GM10248 (cell line): ENCODE data around the gene ALKBH6.
A peak's percentile ranks its signal among the peaks of the same experiment; 100 is the strongest.

Source experiments
- CTCF ChIA-PET: fragments of 300-600 bp; sonication (Branson Sonifier 250); formaldehyde crosslinking; extraction: SDS; loops from one replicate; lab custom pipeline; 2021; ENCODE audit warnings: antibody characterized with exemption; lab: Yijun Ruan, JAX
- POLR2A ChIA-PET: fragments of 350-650 bp; sonication (Branson Sonifier 250); formaldehyde crosslinking; extraction: SDS; loops from one replicate; lab custom pipeline; 2020; ENCODE audit warnings: antibody characterized with exemption; lab: Yijun Ruan, JAX
- DNase-seq: peaks from one replicate; pipeline ENCODE4 v3.0.0; 2012; ENCODE audit errors: extremely low spot score
- CTCF ChIP-seq: IDR thresholded peaks from 2 replicates; pipeline ENCODE4 v1.5.1; 2012; ENCODE audit warnings: mild to moderate bottlenecking, low read depth; ENCODE audit errors: extremely low read depth, missing control alignments, control extremely low read depth

The ALKBH6 gene

GRCh38 chr19:36009220-36009619 lies 4.8 kb downstream of the ALKBH6 start:
- DNase-seq = peak; percentile 72
- no peak for TF ChIP-seq CTCF
- ChIA-PET POLR2A (interaction anchor here (0.6 kb wide), 1 partner anchor 76 kb away, joined by 3 read pairs; no protein-coding TSS in a partner anchor), CTCF (interaction anchor here (1.3 kb wide), 2 partner anchors 11 to 15 kb away, joined by 3 to 4 read pairs; no protein-coding TSS in a partner anchor)

GRCh38 chr19:36008336-36008978 lies 5.6 kb downstream of the ALKBH6 start, which contains the start of gene SYNE4:
SYNE4 (minus strand) TSS chr19:36008813; CDS start chr19:36008681, 132 bp downstream.
- DNase-seq = no peak
- ChIA-PET CTCF (interaction anchor here (1.3 kb wide), 1 partner anchor 14 kb away, joined by 3 read pairs; no protein-coding TSS in a partner anchor), POLR2A (no interaction called here)
- TF ChIP-seq CTCF = no peak

GRCh38 chr19:36006955-36007354 lies 7.1 kb downstream of the ALKBH6 start:
- DNase-seq = no peak
- ChIA-PET CTCF (no interaction called here), POLR2A (no interaction called here)
- TF ChIP-seq CTCF = no peak

GRCh38 chr19:36003284-36003683 lies 10.7 kb downstream of the ALKBH6 start:
- POLR2A ChIA-PET = interaction anchor here (0.6 to 1.4 kb wide), 2 partner anchors 9 to 14 kb away, joined by 4 to 7 read pairs; no protein-coding TSS in a partner anchor
- no peak for DNase-seq
- CTCF ChIA-PET = interaction anchor here (0.7 to 1.8 kb wide), 2 partner anchors 9 to 11 kb away, joined by 3 to 5 read pairs; partner anchors contain the start of gene ALKBH6
- TF ChIP-seq CTCF = no peak

- CTCF ChIA-PET = no interaction called here
- TF ChIP-seq CTCF = no peak
- POLR2A ChIA-PET = no interaction called here
- DNase-seq = no peak
Measured at GRCh38 chr19:36001605-36002004, 12.4 kb downstream of the ALKBH6 start.

- ChIA-PET POLR2A (no interaction called here), CTCF (interaction anchor here (1.9 kb wide), 1 partner anchor 131 kb away, joined by 4 read pairs; no protein-coding TSS in a partner anchor)
- TF ChIP-seq CTCF = no peak
- DNase-seq = no peak
Measured at GRCh38 chr19:35996777-35997176, 17.2 kb downstream of the ALKBH6 start.
